ENCODE data around the gene TMED1. TPM values are rescaled to one million over a fixed set of nuclear protein-coding genes. Genes with fewer than 3 reads are reported as not detected.

Gene TMED1
- total RNA-seq, 1 experiment from 2014 or later = 32.3 TPM

DNA sequence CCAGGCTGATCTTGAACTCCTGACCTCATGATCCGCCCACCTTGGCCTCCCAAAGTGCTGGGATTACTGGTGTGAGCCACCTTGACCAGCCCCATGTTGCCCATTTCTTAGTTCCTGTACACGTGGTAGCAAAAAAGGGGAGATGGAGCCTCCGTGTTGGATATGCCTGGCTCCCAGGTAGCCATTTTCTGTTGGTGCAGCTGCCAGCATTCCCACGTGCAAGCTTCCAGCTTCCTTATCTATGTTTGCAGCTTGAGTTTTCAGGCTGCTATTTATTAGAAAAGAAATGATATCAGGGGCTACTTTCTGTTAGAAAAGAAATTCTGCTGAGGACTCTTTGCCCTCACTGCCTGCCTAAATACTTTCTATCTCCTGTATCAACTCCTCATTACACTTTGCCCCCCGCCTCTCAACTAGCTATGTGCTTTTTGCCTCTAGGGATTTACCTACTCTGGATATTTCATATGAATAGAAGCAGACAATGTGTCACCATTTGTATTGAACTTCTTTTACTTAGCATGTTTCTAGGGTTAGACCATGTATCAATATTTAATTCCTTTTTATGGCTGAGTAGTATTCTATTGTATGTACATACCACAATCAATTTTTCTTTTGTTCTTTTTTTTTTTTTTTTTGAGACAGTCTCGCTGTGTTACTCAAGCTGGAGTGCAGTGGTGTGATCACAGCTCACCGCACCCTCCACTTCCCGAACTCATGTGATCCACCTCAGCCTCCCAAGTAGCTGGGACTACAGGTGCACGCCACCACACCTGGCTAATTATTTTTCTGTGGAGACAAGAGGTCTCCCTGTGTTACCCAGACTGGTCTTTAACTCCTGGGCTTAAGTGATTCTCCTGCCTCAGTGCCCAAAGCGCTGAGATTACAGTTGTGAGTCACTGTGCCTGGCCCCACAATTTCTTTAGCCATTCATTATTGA lies 3.4 kb upstream of the TMED1 start:
- no peak overlapping the region for H3K9ac ChIP-seq (ENCODE audit: extremely low read depth, insufficient read length, low read length)
- no peak overlapping the region for H3K27ac Mint-ChIP-seq
- H3K4me3 Mint-ChIP-seq = no peak overlapping the region
- no peaks in the 10 kb centered on the region for H3K79me1 ChIP-seq (ENCODE audit: insufficient read depth, low read depth, low read length, poor library complexity, severe bottlenecking)
- no CpG with 5 or more reads among the region's 10 CpGs for whole genome bisulfite sequencing (ENCODE audit: extremely low coverage, insufficient read length, low lambda C conversion rate)
- no peak overlapping the region for H4K91ac ChIP-seq (ENCODE audit: insufficient read length, low read depth, low read length)
- peaks cover 20 to 28% of the 10 kb centered on the region in 2 experiments; a peak in 4 of 5 replicates for H3K9me3 Mint-ChIP-seq
- H2BK12ac ChIP-seq (ENCODE audit: insufficient read length, low read depth, low read length) = no peak overlapping the region
- H3K27me3 ChIP-seq (ENCODE audit: insufficient read depth, low read length) = no peaks in the 10 kb centered on the region
- H2BK5ac ChIP-seq (ENCODE audit: insufficient read length, low read length) = no peak overlapping the region
- TF ChIP-seq, protein P1, sequence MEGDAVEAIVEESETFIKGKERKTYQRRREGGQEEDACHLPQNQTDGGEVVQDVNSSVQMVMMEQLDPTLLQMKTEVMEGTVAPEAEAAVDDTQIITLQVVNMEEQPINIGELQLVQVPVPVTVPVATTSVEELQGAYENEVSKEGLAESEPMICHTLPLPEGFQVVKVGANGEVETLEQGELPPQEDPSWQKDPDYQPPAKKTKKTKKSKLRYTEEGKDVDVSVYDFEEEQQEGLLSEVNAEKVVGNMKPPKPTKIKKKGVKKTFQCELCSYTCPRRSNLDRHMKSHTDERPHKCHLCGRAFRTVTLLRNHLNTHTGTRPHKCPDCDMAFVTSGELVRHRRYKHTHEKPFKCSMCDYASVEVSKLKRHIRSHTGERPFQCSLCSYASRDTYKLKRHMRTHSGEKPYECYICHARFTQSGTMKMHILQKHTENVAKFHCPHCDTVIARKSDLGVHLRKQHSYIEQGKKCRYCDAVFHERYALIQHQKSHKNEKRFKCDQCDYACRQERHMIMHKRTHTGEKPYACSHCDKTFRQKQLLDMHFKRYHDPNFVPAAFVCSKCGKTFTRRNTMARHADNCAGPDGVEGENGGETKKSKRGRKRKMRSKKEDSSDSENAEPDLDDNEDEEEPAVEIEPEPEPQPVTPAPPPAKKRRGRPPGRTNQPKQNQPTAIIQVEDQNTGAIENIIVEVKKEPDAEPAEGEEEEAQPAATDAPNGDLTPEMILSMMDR (conservative IDR thresholded peaks at IDR 0.05) = no peak
- no peak overlapping the region for H2AK5ac ChIP-seq (ENCODE audit: insufficient read length, low read length)
- no peak overlapping the region for H2BK20ac ChIP-seq (ENCODE audit: low read depth, low read length, poor library complexity, severe bottlenecking)
- no peak overlapping the region for H2BK15ac ChIP-seq (ENCODE audit: low read depth, low read length)
- no peaks in the 10 kb centered on the region for H3K23me2 ChIP-seq (ENCODE audit: insufficient read length, low read depth, low read length, poor library complexity, severe bottlenecking)
- H3K27me3 Mint-ChIP-seq (ENCODE audit: low read depth) = peaks cover 38% of the 10 kb centered on the region
- H3K4ac ChIP-seq (ENCODE audit: low read depth, low read length) = no peak overlapping the region
- H3K36me3 Mint-ChIP-seq (ENCODE audit: insufficient read depth in 1 of 3, low read depth in 3 of 3) = peaks cover 0 to 10% (median 2%) of the 10 kb centered on the region in 3 experiments; a peak in 4 of 7 replicates
- H4K20me1 ChIP-seq (ENCODE audit: control insufficient read depth, insufficient read depth, insufficient read length) = no peaks in the 10 kb centered on the region
- no peak overlapping the region for H3K23ac ChIP-seq (ENCODE audit: insufficient read length, low read depth, low read length)
- no peaks in the 10 kb centered on the region for H3K79me2 ChIP-seq (ENCODE audit: insufficient read depth, low read length)
- H3K27ac ChIP-seq (ENCODE audit: insufficient read length, low read depth, low read length) = no peak overlapping the region
- no peak overlapping the region for H2BK120ac ChIP-seq (ENCODE audit: low read depth, low read length, poor library complexity, severe bottlenecking)
- H2AFZ ChIP-seq (ENCODE audit: low read length) = no peak overlapping the region
- no peak overlapping the region for H4K8ac ChIP-seq (replicated peaks; ENCODE audit: insufficient read length, low read depth, low read length)
- H3K14ac ChIP-seq (ENCODE audit: insufficient read depth, low read length) = no peak overlapping the region
- DNase-seq = no peak
- H3K18ac ChIP-seq (ENCODE audit: insufficient read length, low read depth, low read length) = no peak overlapping the region
- peaks cover 4 to 13% of the 10 kb centered on the region in 2 experiments for H3K4me1 Mint-ChIP-seq
- no peak overlapping the region for H3K4me2 ChIP-seq (ENCODE audit: insufficient read depth, insufficient read length, low read length)
- no peak overlapping the region for H4K5ac ChIP-seq (ENCODE audit: insufficient read length, low read depth, low read length)
- H3K9me3 ChIP-seq (ENCODE audit: control insufficient read depth, low read depth, low read length) = no peaks in the 10 kb centered on the region
- no peak overlapping the region for H3T11ph ChIP-seq (ENCODE audit: low read length)
- no peak overlapping the region for H3K56ac ChIP-seq (ENCODE audit: insufficient read length, low read depth, low read length)
- H3K4me1 ChIP-seq (ENCODE audit: insufficient read depth, low read length) = no peaks in the 10 kb centered on the region; the same call in 1 of the 2 replicates

All from H9 (cell line).